Left ventricle myocardium inferior (tissue), 1 donor: Measurements from ENCODE around the gene FGF5. TPM values are rescaled to one million over a fixed set of nuclear protein-coding genes. Genes with fewer than 3 reads are reported as not detected.

Experiments
- DNase-seq: peaks from one replicate; pipeline ENCODE4 v3.0.0-alpha.2; 2020
- H3K27ac ChIP-seq: fragments of 200-600 bp; replicated peaks from 2 replicates; pipeline ENCODE4 v1.8.0; 2021
- H3K27me3 ChIP-seq: fragments of 200-600 bp; 2 replicates; pipeline ENCODE4 v1.8.0; 2021; ENCODE audit warnings: low read depth
- H3K36me3 ChIP-seq: fragments of 200-600 bp; 2 replicates; pipeline ENCODE4 v1.8.0; 2021
- H3K4me1 ChIP-seq: fragments of 200-600 bp; 2 replicates; pipeline ENCODE4 v1.8.0; 2021
- H3K4me3 ChIP-seq: fragments of 200-600 bp; 2 replicates; pipeline ENCODE4 v1.8.0; 2021; ENCODE audit warnings: mild to moderate bottlenecking, moderate library complexity
- H3K9me3 ChIP-seq: fragments of 200-600 bp; replicated peaks from 2 replicates; pipeline ENCODE4 v1.8.0; 2021
- CTCF ChIP-seq: fragments of 200-600 bp; IDR thresholded peaks from 2 replicates; pipeline ENCODE4 v1.8.0; 2021; ENCODE audit warnings: antibody characterized with exemption, mild to moderate bottlenecking, borderline replicate concordance
- intact Hi-C: fragments of 100-400 bp; cut with micrococcal nuclease; formaldehyde crosslinking; loops from one replicate; pipeline ENCODE4 v1.11.0; 2022
- total RNA-seq: library from RNA; stranded (reverse); fragmentation: NEBNext Ultra II Directional; extraction: Animal tissue kit (Norgen Biotek cat#: 25700); gene quantifications from one replicate; pipeline ENCODE4 v1.2.1, GENCODE V29; 2021
- donor health status: DM: no; HTN: yes; CAD: no; lungs with severe emphysema.

FGF5 gene
- total RNA-seq, 1 donor from 2014 or later, result 1.2 TPM

GRCh38 chr4:80295336-80295735, 28.9 kb downstream of the FGF5 start:
- intact Hi-C loops, result no loop called here
- Histone ChIP-seq H3K27ac (no peak overlapping the region), H3K27me3 (no peaks in the 10 kb centered on the region), H3K4me1 (no peaks in the 10 kb centered on the region), H3K9me3 (no peaks in the 10 kb centered on the region), H3K4me3 (no peak overlapping the region), H3K36me3 (no peaks in the 10 kb centered on the region)
- no peak for DNase-seq
- TF ChIP-seq CTCF, result no peak

GRCh38 chr4:80295826-80296225, 29.4 kb downstream of the FGF5 start:
- no peaks in the 10 kb centered on the region for H3K9me3 ChIP-seq
- no peak for TF ChIP-seq CTCF
- no peaks in the 10 kb centered on the region for H3K4me1 ChIP-seq
- no peak for DNase-seq
- intact Hi-C loops, result no loop called here
- H3K4me3 ChIP-seq, result no peak overlapping the region
- no peak overlapping the region for H3K27ac ChIP-seq
- no peaks in the 10 kb centered on the region for H3K36me3 ChIP-seq
- H3K27me3 ChIP-seq, result no peaks in the 10 kb centered on the region

GRCh38 chr4:80301884-80302283, 35.4 kb downstream of the FGF5 start:
- no peak for DNase-seq
- H3K4me1 ChIP-seq, result no peaks in the 10 kb centered on the region
- H3K27me3 ChIP-seq, result no peaks in the 10 kb centered on the region
- intact Hi-C loops, result no loop called here
- H3K27ac ChIP-seq, result no peak overlapping the region
- TF ChIP-seq CTCF, result no peak
- no peaks in the 10 kb centered on the region for H3K36me3 ChIP-seq
- no peak overlapping the region for H3K4me3 ChIP-seq
- H3K9me3 ChIP-seq, result no peaks in the 10 kb centered on the region

GRCh38 chr4:80302616-80303223, 36.3 kb downstream of the FGF5 start:
- no peak overlapping the region for H3K4me3 ChIP-seq
- no peak overlapping the region for H3K27ac ChIP-seq
- H3K9me3 ChIP-seq, result no peaks in the 10 kb centered on the region
- intact Hi-C loops, result no loop called here
- no peaks in the 10 kb centered on the region for H3K36me3 ChIP-seq
- H3K27me3 ChIP-seq, result peaks cover 2% of the 10 kb centered on the region
- TF ChIP-seq CTCF, result no peak
- DNase-seq, result no peak
- H3K4me1 ChIP-seq, result no peaks in the 10 kb centered on the region

- intact Hi-C loops, result no loop called here
Measured at GRCh38 chr4:80305466-80305865, 39.0 kb downstream of the FGF5 start.

More at GRCh38 chr4:80305466-80305865, 39.0 kb downstream of the FGF5 start:
- no peak for DNase-seq
- Histone ChIP-seq H3K27ac (no peak overlapping the region), H3K4me3 (no peak overlapping the region), H3K4me1 (no peaks in the 10 kb centered on the region), H3K27me3 (peaks cover 19% of the 10 kb centered on the region), H3K36me3 (no peaks in the 10 kb centered on the region), H3K9me3 (no peaks in the 10 kb centered on the region)
- TF ChIP-seq CTCF, result no peak
